GM19238 (cell line): ENCODE data around the gene RCBTB1.
"Not testable (repeated sequence)": the region's sequence is repeated elsewhere in the genome, so short reads cannot be mapped to it uniquely, and the experiment has no call there.

ENCODE experiments used
- DNase-seq: peaks from one replicate; pipeline ENCODE4 v3.0.0; 2011; ENCODE audit warnings: low spot score; ENCODE audit not compliant: insufficient read length

Gene RCBTB1

DNA sequence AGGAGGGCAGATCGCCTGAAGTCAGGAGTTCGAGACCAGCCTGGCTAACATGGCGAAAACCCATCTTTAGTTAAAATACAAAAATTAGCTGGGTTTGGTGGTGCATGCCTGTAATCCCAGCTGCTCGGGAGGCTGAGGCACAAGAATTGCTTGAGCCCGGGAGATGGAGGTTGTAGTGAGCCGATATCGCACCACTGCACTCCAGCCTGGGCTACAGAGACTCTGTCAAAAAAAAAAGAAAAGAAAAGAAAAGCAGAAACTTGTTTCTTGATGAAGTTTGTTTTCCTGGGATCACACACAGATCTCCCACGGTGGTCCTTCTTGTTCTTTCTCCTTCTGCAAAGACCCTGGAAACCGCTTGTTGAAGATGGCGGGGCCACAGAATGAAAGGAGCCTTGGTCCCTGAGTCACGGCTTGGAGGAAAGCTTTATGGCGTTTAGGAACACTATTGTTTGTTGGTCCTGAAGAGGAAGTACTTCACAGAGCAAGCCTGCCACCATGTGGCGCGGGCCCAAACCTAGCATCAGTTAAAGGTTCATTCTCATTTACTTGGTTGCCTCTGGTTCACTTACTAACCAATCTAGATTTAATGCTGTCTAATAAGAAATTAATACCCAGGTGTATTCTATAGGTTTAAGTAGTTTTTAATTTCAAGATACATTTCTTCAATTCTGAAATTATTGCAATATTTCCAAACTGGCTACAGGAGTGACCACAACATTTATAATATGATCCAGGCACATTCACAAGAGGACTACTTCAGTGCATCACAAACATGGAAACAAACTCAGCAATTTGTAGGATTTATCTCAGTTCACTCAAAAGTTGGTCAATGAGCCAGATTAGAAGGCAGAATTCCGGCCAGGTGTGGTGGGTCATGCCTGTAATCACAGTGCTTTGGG lies 21.6 kb upstream of the RCBTB1 start:
- peak; percentile 61 for DNase-seq

GRCh38 chr13:49604570-49604969 lies 19.2 kb upstream of the RCBTB1 start:
- DNase-seq = no peak

DNA sequence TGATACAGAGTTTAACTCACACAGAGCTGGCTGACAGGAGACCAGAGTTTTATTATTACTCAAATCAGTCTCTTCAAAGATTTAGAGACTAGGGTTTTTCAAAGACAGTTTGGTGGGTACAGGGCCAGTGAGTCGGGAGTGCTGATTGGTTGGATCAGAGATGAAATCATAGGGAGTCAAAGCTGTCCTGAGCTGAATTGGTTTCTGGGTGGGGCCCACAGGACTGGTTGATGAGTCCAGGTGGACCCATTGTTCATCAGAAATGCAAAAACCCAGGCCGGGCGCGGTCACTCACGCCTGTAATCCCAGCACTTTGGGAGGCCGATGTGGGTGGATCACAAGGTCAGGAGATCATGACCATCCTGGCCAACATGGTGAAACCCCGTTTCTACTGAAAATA lies 17.3 kb upstream of the RCBTB1 start:
- not testable (repeated sequence) for DNase-seq

DNA sequence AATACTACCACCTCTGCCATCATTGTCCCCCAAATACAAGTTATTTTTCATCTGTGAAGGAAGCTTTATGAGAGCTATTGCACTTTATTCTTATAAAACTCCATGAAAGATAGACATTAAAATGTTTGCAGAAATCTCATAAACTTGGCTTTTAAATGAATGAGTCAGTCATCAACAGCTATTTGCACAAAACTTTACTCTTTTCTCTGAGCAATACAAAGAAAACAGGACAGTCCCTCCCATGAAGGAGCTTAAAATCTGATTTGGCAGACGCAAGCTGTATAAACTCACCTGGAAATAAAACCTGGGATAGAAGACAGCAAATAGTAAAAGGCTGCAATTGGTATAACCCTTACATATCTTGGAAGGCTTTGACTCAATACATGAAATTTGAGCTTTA lies 16.6 kb upstream of the RCBTB1 start:
- no peak for DNase-seq

DNA sequence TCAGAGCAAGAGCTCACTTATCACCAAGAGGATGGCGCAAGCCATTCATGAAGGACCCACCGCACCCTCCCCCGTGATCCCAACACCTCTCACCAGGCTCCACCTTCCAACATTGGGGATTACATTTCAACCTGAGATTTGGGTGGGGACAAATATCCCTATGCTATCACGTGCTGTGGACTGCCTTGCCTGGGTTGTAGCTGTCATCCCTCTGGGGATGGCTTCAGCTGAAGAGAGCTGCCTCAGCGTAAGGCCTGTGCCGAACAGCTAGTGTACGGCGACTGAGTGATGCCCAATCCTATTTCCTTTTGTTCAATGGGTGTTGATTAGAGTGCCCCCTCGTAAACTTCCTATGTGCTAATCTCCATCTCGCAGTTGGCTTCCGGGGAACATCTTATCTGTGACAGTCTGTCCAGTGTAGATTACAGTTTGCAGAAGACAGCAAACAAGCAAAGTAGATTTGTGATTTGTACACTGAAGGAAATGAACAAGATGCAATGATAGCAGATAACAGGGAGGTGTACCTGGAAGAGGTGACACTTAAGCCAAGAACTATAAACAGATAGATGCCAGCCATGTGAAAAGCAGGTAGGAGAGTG lies 11.8 kb upstream of the RCBTB1 start:
- DNase-seq = no peak

- no peak for DNase-seq
These were observed 10.9 kb upstream of the RCBTB1 start for GRCh38 chr13:49596221-49596620.

DNA sequence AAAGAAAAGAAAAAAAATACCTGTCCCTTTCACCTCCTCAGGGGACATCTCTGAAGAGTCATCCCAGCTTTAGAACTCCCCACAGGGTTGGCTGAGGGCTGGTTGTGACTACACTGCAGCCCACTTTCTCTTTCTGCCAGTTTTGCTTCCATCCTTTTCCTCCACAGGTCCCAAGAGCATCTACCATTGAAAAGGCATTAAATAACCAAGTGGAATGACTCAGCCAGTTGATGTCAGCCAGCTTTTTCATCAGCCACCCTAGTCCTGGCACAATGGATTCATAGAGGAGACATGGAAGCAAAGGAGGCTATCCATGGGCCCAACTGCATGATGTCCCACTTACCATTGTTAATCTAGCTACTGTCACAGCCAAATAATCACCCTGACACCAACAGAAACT lies 9.2 kb upstream of the RCBTB1 start:
- DNase-seq = no peak

- not testable (repeated sequence) for DNase-seq
These were observed 8.5 kb upstream of the RCBTB1 start for GRCh38 chr13:49593876-49594275.

- not testable (repeated sequence) for DNase-seq
These were observed 5.4 kb upstream of the RCBTB1 start for GRCh38 chr13:49590714-49591113.

GRCh38 chr13:49587311-49587847 lies 2.0 kb upstream of the RCBTB1 start:
- no peak for DNase-seq

DNA sequence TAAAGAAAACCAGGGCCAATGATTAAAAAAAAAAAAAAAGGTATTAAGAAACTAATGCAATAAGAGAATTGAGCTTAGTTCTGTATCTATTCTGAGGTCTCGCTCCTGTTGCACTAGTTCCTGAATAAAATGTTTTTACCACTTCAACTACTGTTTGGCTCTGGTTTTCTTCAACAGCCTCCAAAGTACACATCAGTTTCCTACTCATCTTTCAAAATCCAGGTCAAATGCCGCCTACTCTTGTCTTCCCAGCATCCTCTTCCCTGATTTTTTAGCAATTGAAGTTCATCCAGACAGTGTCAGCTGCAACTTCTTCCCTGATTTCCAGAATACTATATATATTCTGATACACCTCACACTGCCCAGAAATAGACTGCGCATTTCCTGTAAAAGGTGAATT lies 1.4 kb upstream of the RCBTB1 start:
- DNase-seq = no peak

DNA sequence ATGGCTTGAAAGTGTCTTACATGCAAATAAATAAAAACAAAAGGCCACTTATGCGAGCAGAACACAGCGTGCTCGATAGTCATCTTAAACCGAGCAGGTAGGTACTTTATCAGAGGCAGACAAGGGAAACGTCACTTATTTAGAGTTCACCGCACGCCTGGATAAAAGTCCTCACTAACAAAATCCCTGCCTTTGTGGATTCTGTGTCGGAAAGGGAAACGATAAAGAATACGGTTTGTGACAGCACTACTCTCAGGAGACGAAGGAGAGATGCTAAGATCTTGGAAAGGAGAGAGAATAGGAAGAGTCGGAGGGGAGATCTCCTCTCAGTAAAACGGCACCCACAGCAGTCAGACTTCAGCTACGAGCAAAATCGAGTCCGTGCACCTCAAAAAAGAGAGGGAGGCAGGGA lies 581 bp downstream of the RCBTB1 start:
- DNase-seq = no peak

GRCh38 chr13:49580980-49581680 lies 4.2 kb downstream of the RCBTB1 start:
- DNase-seq = no peak

DNA sequence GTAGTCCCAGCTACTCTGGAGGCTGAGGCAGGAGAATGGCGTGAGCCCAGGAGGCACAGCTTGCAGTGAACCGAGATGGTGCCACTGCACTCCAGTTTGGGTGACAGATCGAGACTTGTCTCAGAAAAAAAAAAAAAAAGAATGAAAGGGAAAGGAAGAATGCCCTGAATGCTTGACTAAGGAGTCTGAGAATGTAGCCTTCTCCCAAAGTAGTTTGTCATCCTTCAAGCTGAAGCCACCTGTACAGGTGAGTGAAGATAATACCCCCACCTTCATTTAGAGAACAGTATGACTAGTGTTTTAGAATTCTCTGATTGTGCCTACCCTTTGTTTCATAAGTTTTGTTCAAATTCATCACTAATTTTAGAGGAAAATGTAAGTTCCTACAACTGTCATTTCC lies 5.9 kb downstream of the RCBTB1 start:
- DNase-seq = no peak

GRCh38 chr13:49571299-49572240 lies 13.8 kb downstream of the RCBTB1 start:
- no peak for DNase-seq

- no peak for DNase-seq
These were observed 15.2 kb downstream of the RCBTB1 start for GRCh38 chr13:49569993-49570689.

- no peak for DNase-seq
These were observed 17.9 kb downstream of the RCBTB1 start for GRCh38 chr13:49567491-49567890.

GRCh38 chr13:49566461-49566860 lies 18.9 kb downstream of the RCBTB1 start:
- DNase-seq = no peak

DNA sequence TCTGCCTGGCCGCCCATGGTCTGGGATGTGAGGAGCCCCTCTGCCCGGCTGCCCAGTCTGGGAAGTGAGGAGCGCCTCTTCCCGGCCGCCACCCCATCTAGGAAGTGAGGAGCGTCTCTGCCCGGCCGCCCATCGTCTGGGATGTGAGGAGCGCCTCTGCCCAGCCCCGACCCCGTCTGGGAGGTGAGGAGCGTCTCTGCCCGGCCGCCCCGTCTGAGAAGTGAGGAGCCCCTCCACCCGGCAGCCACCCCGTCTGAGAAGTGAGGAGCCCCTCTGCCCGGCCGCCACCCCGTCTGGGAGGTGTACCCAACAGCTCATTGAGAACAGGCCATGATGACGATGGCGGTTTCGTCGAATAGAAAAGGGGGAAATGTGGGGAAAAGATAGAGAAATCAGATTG lies 19.9 kb downstream of the RCBTB1 start:
- not testable (repeated sequence) for DNase-seq

GRCh38 chr13:49563516-49563915 lies 21.8 kb downstream of the RCBTB1 start:
- no peak for DNase-seq
